ENCODE measurements around the gene MYO5A. TPM values are rescaled to one million over a fixed set of nuclear protein-coding genes. Genes with fewer than 3 reads are reported as not detected.

The MYO5A gene
- total and polyA plus RNA-seq, 10 of the 15 experiments (the other 5 are each of a cell fraction or from before 2014, with no cell fraction given): 4.2 to 42.9 (median 31.1) TPM

GRCh38 chr15:52277575-52277974 lies 251.1 kb downstream of the MYO5A start:
- Histone ChIP-seq H3K27me3 (replicated peaks in 1 of 2; ENCODE audit: control insufficient read depth in 2 of 2, insufficient read depth in 2 of 2, low read length in 1 of 2) (no peaks in the 10 kb centered on the region), H4K20me1 (ENCODE audit: control insufficient read depth, insufficient read depth) (no peaks in the 10 kb centered on the region), H3K79me2 (ENCODE audit: control insufficient read depth, insufficient read depth, low read length) (no peaks in the 10 kb centered on the region), H3K9me3 (replicated peaks; ENCODE audit: control insufficient read depth, insufficient read depth, low read length) (no peaks in the 10 kb centered on the region), H3K4me1 (ENCODE audit: control insufficient read depth, insufficient read depth, low read length) (no peaks in the 10 kb centered on the region), H3K4me3 (no peak overlapping the region), H3K27ac (ENCODE audit: control insufficient read depth, insufficient read depth) (no peak overlapping the region), H2AFZ (ENCODE audit: control insufficient read depth, low read depth, low read length) (no peak overlapping the region), H3K4me2 (ENCODE audit: control insufficient read depth, insufficient read depth) (no peak overlapping the region), H3K36me3 (ENCODE audit: control insufficient read depth in 2 of 2, insufficient read depth in 2 of 2, low read length in 1 of 2) (no peaks in the 10 kb centered on the region), H3K9ac (ENCODE audit: control insufficient read depth, insufficient read depth, low read length) (no peak overlapping the region)
- DNase-seq (ENCODE audit: low read depth, low spot score): no peak
- CTCF ChIA-PET: no interaction called here
- RAD21 ChIA-PET (ENCODE audit: unreplicated experiment): no interaction called here
- ATAC-seq: no peak
- FAIRE-seq: no peak
- intact Hi-C loops (cut with micrococcal nuclease; ENCODE audit: unreplicated experiment) (no loop called here), in situ Hi-C loops (cut with MboI) (no loop called here)
- SMC1A ChIA-PET (ENCODE audit: uncharacterized antibody, unreplicated experiment): interaction anchor here (1.0 kb wide), 1 partner anchor 20 kb away, joined by 4 read pairs; no protein-coding TSS in a partner anchor
- POLR2A ChIA-PET: no interaction called here
- no TSS peak for BruUV-seq (replicated peaks)
- WGBS (ENCODE audit: insufficient coverage, insufficient replicate concordance, low lambda C conversion rate, missing lambda C conversion rate): 76% methylated on average over 9 of the region's 9 CpGs
- no peak for TF ChIP-seq STAT1 (conservative IDR thresholded peaks at IDR 0.05)
- TF ChIP-seq SMAD5 (IDR thresholded peaks at IDR 0.05; ENCODE audit: low read depth): no peak
- TF ChIP-seq MTA2 (IDR thresholded peaks at IDR 0.05; ENCODE audit: low read depth): no peak
- TF ChIP-seq TAF1 (IDR thresholded peaks at IDR 0.05; ENCODE audit: borderline replicate concordance, low read depth, low read length): no peak
- no peak for TF ChIP-seq CEBPB (IDR thresholded peaks at IDR 0.05; ENCODE audit: borderline replicate concordance in 1 of 2, low read depth in 2 of 2, low read length in 2 of 2)
- TF ChIP-seq TCF3 (IDR thresholded peaks at IDR 0.05; ENCODE audit: borderline replicate concordance, insufficient read depth, low read depth, low read length): no peak
- no peak for TF ChIP-seq BMI1 (IDR thresholded peaks at IDR 0.05; ENCODE audit: borderline replicate concordance)
- TF ChIP-seq, protein P1, sequence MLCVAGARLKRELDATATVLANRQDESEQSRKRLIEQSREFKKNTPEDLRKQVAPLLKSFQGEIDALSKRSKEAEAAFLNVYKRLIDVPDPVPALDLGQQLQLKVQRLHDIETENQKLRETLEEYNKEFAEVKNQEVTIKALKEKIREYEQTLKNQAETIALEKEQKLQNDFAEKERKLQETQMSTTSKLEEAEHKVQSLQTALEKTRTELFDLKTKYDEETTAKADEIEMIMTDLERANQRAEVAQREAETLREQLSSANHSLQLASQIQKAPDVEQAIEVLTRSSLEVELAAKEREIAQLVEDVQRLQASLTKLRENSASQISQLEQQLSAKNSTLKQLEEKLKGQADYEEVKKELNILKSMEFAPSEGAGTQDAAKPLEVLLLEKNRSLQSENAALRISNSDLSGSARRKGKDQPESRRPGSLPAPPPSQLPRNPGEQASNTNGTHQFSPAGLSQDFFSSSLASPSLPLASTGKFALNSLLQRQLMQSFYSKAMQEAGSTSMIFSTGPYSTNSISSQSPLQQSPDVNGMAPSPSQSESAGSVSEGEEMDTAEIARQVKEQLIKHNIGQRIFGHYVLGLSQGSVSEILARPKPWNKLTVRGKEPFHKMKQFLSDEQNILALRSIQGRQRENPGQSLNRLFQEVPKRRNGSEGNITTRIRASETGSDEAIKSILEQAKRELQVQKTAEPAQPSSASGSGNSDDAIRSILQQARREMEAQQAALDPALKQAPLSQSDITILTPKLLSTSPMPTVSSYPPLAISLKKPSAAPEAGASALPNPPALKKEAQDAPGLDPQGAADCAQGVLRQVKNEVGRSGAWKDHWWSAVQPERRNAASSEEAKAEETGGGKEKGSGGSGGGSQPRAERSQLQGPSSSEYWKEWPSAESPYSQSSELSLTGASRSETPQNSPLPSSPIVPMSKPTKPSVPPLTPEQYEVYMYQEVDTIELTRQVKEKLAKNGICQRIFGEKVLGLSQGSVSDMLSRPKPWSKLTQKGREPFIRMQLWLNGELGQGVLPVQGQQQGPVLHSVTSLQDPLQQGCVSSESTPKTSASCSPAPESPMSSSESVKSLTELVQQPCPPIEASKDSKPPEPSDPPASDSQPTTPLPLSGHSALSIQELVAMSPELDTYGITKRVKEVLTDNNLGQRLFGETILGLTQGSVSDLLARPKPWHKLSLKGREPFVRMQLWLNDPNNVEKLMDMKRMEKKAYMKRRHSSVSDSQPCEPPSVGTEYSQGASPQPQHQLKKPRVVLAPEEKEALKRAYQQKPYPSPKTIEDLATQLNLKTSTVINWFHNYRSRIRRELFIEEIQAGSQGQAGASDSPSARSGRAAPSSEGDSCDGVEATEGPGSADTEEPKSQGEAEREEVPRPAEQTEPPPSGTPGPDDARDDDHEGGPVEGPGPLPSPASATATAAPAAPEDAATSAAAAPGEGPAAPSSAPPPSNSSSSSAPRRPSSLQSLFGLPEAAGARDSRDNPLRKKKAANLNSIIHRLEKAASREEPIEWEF (IDR thresholded peaks at IDR 0.05; ENCODE audit: insufficient replicate concordance, low read depth, low read length): no peak
- no peak for TF ChIP-seq FOXM1 (IDR thresholded peaks at IDR 0.05; ENCODE audit: low read depth, low read length)
- TF ChIP-seq IRF4 (IDR thresholded peaks at IDR 0.05; ENCODE audit: low read depth, low read length): no peak
- TF ChIP-seq, protein P2, sequence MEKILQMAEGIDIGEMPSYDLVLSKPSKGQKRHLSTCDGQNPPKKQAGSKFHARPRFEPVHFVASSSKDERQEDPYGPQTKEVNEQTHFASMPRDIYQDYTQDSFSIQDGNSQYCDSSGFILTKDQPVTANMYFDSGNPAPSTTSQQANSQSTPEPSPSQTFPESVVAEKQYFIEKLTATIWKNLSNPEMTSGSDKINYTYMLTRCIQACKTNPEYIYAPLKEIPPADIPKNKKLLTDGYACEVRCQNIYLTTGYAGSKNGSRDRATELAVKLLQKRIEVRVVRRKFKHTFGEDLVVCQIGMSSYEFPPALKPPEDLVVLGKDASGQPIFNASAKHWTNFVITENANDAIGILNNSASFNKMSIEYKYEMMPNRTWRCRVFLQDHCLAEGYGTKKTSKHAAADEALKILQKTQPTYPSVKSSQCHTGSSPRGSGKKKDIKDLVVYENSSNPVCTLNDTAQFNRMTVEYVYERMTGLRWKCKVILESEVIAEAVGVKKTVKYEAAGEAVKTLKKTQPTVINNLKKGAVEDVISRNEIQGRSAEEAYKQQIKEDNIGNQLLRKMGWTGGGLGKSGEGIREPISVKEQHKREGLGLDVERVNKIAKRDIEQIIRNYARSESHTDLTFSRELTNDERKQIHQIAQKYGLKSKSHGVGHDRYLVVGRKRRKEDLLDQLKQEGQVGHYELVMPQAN (conservative IDR thresholded peaks at IDR 0.05): no peak
- TF ChIP-seq ZNF622 (IDR thresholded peaks at IDR 0.05): no peak
- TF ChIP-seq CREM (IDR thresholded peaks at IDR 0.05; ENCODE audit: low read depth): no peak
- TF ChIP-seq GATAD2B (conservative IDR thresholded peaks at IDR 0.05; ENCODE audit: low read depth): no peak
- TF ChIP-seq MLLT1 (IDR thresholded peaks at IDR 0.05): no peak
